ENCODE results near the gene PC.

DNA sequence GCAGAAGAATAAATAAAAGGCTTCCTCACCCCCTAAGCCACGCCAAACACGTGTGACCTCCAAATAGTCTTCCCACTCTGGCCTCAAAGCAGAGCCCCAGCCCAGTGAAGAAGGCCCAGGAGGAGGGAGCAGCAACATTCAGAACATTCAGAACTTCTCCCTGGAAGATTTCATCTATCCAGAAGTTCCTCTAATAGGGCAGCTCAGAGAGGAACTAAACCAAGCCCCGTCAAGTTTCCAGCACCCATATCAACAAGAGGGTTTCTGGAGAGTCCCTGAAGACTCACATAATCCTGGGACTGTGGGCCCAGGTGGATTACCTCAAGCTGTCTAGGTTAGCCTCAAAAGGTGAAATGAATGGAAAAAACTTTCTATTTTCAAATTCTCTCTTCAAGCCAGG is 39.4 kb downstream of the PC start:
- TF ChIP-seq, protein P1, sequence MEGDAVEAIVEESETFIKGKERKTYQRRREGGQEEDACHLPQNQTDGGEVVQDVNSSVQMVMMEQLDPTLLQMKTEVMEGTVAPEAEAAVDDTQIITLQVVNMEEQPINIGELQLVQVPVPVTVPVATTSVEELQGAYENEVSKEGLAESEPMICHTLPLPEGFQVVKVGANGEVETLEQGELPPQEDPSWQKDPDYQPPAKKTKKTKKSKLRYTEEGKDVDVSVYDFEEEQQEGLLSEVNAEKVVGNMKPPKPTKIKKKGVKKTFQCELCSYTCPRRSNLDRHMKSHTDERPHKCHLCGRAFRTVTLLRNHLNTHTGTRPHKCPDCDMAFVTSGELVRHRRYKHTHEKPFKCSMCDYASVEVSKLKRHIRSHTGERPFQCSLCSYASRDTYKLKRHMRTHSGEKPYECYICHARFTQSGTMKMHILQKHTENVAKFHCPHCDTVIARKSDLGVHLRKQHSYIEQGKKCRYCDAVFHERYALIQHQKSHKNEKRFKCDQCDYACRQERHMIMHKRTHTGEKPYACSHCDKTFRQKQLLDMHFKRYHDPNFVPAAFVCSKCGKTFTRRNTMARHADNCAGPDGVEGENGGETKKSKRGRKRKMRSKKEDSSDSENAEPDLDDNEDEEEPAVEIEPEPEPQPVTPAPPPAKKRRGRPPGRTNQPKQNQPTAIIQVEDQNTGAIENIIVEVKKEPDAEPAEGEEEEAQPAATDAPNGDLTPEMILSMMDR (conservative IDR thresholded peaks at IDR 0.05; ENCODE audit: low read depth, low read length) = no peak
- TF ChIP-seq EZH2 (IDR thresholded peaks at IDR 0.05; ENCODE audit: borderline replicate concordance, low read depth, low read length, poor library complexity, severe bottlenecking) = no peak

All from A673 (cell line).